Colonic mucosa (tissue), 4 donors: ENCODE data around the gene DYNC2I2. TPM values are rescaled to one million over a fixed set of nuclear protein-coding genes. Genes with fewer than 3 reads are reported as not detected.

Experiments
- DNase-seq: peaks from one replicate; pipeline ENCODE4 v3.0.0-alpha.2; 2020
- H3K27ac ChIP-seq: fragments of 200-600 bp; one replicate; pipeline ENCODE4 v1.8.0; 2021
- H3K27me3 ChIP-seq: fragments of 200-600 bp; one replicate; pipeline ENCODE4 v1.8.0; 2021
- H3K36me3 ChIP-seq: fragments of 200-600 bp; one replicate; pipeline ENCODE4 v1.8.0; 2021
- H3K4me1 ChIP-seq: fragments of 200-600 bp; one replicate; pipeline ENCODE4 v1.8.0; 2021; ENCODE audit warnings: mild to moderate bottlenecking
- H3K4me3 ChIP-seq: fragments of 200-600 bp; one replicate; pipeline ENCODE4 v1.8.0; 2021
- H3K9ac ChIP-seq, 2 donors: one replicate each; pipeline ENCODE4 v1.7.0; 2013; ENCODE audit warnings: control low read depth in 2 of 2, low read depth in 2 of 2, low read length in 2 of 2
- H3K9me3 ChIP-seq: fragments of 200-600 bp; one replicate; pipeline ENCODE4 v1.8.0; 2021
- CTCF ChIP-seq: fragments of 200-600 bp; IDR thresholded peaks from one replicate; pipeline ENCODE4 v1.8.0; 2022; ENCODE audit warnings: antibody characterized with exemption, mild to moderate bottlenecking
- intact Hi-C: fragments of 100-400 bp; cut with DNase I; formaldehyde crosslinking; loops from one replicate; pipeline ENCODE4 v1.14.1; 2022
- total RNA-seq, 2 donors: library from RNA; stranded (reverse); fragmentation: NEBNext Ultra II Directional in 1 of 2; extraction: Animal tissue kit (Norgen Biotek cat#: 25700) in 1 of 2; gene quantifications; one replicate each; pipeline ENCODE4 v1.2.1, GENCODE V29; 2021
- donor health status: healthy.
- donor health status: DM: no; HTN: no; CAD: no.
- donor health status: DM: no; HTN: no; CAD: no.

Gene DYNC2I2
- total RNA-seq, 2 donors from 2014 or later, result 39.7 to 152 TPM

GRCh38 chr9:128627127-128627715, 29.4 kb downstream of the DYNC2I2 start:
- no peaks in the 10 kb centered on the region for H3K4me1 ChIP-seq
- no peaks in the 10 kb centered on the region for H3K9me3 ChIP-seq
- peaks cover 43% of the 10 kb centered on the region for H3K36me3 ChIP-seq
- DNase-seq, result no peak
- TF ChIP-seq CTCF, result no peak
- no peak overlapping the region for H3K4me3 ChIP-seq
- H3K27ac ChIP-seq, result no peak overlapping the region
- H3K9ac ChIP-seq, result no peak overlapping the region
- H3K27me3 ChIP-seq, result no peaks in the 10 kb centered on the region
- intact Hi-C loops, result no loop called here

GRCh38 chr9:128626181-128626580, 30.5 kb downstream of the DYNC2I2 start:
- no peak overlapping the region for H3K9ac ChIP-seq
- no peaks in the 10 kb centered on the region for H3K4me1 ChIP-seq
- H3K27ac ChIP-seq, result no peak overlapping the region
- intact Hi-C loops, result no loop called here
- no peaks in the 10 kb centered on the region for H3K27me3 ChIP-seq
- peaks cover 34% of the 10 kb centered on the region for H3K36me3 ChIP-seq
- H3K9me3 ChIP-seq, result no peaks in the 10 kb centered on the region
- H3K4me3 ChIP-seq, result no peak overlapping the region
- DNase-seq, result no peak
- TF ChIP-seq CTCF, result no peak

- Histone ChIP-seq H3K4me1 (no peaks in the 10 kb centered on the region), H3K36me3 (peaks cover 39% of the 10 kb centered on the region), H3K9me3 (no peaks in the 10 kb centered on the region), H3K4me3 (no peak overlapping the region), H3K9ac (no peak overlapping the region), H3K27me3 (no peaks in the 10 kb centered on the region), H3K27ac (no peak overlapping the region)
- DNase-seq, result peak; percentile 41
- intact Hi-C loops, result no loop called here
- no peak for TF ChIP-seq CTCF
Observed at GRCh38 chr9:128625391-128626146, 31.1 kb downstream of the DYNC2I2 start.

- no peak for DNase-seq
- no peak for TF ChIP-seq CTCF
- no peaks in the 10 kb centered on the region for H3K4me1 ChIP-seq
- intact Hi-C loops, result no loop called here
- H3K9ac ChIP-seq, result no peak overlapping the region
- H3K27ac ChIP-seq, result no peak overlapping the region
- H3K9me3 ChIP-seq, result no peaks in the 10 kb centered on the region
- no peaks in the 10 kb centered on the region for H3K27me3 ChIP-seq
- no peak overlapping the region for H3K4me3 ChIP-seq
- peaks cover 47% of the 10 kb centered on the region for H3K36me3 ChIP-seq
Observed at GRCh38 chr9:128624566-128624965, 32.1 kb downstream of the DYNC2I2 start.

- intact Hi-C loops, result no loop called here
- no peak for DNase-seq
Observed at GRCh38 chr9:128621730-128622455, 34.8 kb downstream of the DYNC2I2 start.

More at GRCh38 chr9:128621730-128622455, 34.8 kb downstream of the DYNC2I2 start:
- Histone ChIP-seq H3K4me3 (no peak overlapping the region), H3K27ac (no peak overlapping the region), H3K36me3 (peaks cover 44% of the 10 kb centered on the region), H3K4me1 (no peaks in the 10 kb centered on the region), H3K27me3 (no peaks in the 10 kb centered on the region), H3K9me3 (no peaks in the 10 kb centered on the region), H3K9ac (no peak overlapping the region)
- TF ChIP-seq CTCF, result no peak
